Stomach (tissue), 4 donors: ENCODE data around the gene CGB1.
"Not testable (repeated sequence)": the region's sequence is repeated elsewhere in the genome, so short reads cannot be mapped to it uniquely, and the experiment has no call there.

ENCODE experiments used
- CTCF ChIP-seq, 7 experiments: fragments of 450-650 bp in 4 of 7; fragments of 200-600 bp in 3 of 7; sonication (generic) in 3 of 7; IDR thresholded peaks; one replicate each; pipeline ENCODE4 v1.5.1; 2016 to 2019; ENCODE audit warnings: antibody characterized with exemption in 7 of 7, control low read depth in 2 of 7, mild to moderate bottlenecking in 1 of 7
- POLR2AphosphoS5 ChIP-seq, 3 donors: sonication (generic); formaldehyde crosslinking; IDR thresholded peaks; one replicate each; pipeline ENCODE4 v1.6.1; 2016; ENCODE audit warnings: antibody characterized with exemption in 3 of 3

DNA sequence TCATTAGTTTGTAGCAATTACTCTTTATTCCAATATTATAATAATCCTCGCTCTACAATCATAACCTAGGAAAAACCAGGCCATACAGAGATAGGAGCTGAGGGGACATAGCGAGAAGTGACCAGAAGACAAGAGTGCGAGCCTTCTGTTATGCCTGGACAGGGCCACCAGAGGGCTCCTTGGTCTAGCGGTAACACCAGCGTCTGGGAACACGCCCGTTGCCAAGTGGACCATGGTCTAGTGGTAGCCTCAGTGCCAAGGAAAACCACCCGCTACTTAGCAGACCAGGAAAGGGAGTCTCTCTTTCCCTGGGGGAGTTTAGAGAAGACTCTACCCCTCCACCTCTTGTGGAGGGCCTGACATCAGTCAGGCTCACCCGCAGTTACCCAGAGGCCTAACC lies 38.2 kb upstream of the CGB1 start:
- TF ChIP-seq POLR2AphosphoS5 (IDR thresholded peaks at IDR 0.05) = not testable (repeated sequence)
- TF ChIP-seq CTCF (IDR thresholded peaks at IDR 0.05) = peak in 5 of 7 experiments; percentile 69 to 80 (median 77)
